B cell (primary cell): ENCODE data around the gene KRT28. TPM values are rescaled to one million over a fixed set of nuclear protein-coding genes. Genes with fewer than 3 reads are reported as not detected.

Experiments
- ATAC-seq: fragments of 200-7000 bp; cut with Tn5 transposase; one replicate; pipeline ENCODE4 v1.10.0; 2021; ENCODE audit warnings: low read depth, mild to moderate bottlenecking, moderate number of reproducible peaks, moderate library complexity
- CTCF ChIA-PET: fragments of 350-600 bp; sonication (Branson Sonifier 250); formaldehyde crosslinking; loops from one replicate; lab custom pipeline; 2021; ENCODE audit warnings: antibody characterized with exemption, inconsistent platforms; lab: Charles Lee
- POLR2A ChIA-PET: fragments of 350-600 bp; sonication (Branson Sonifier 250); formaldehyde crosslinking; loops from one replicate; lab custom pipeline; 2021; ENCODE audit warnings: antibody characterized with exemption; lab: Charles Lee
- DNase-seq: peaks from one replicate; pipeline ENCODE4 v3.0.0; 2013
- H2AFZ ChIP-seq: 2 replicates; pipeline ENCODE4 v1.6.1; 2012; ENCODE audit warnings: mild to moderate bottlenecking, low read depth, low read length; ENCODE audit not compliant: insufficient read depth, poor library complexity, severe bottlenecking
- H3K27ac ChIP-seq, 2 donors: 1 replicate in 1 of 2; 2 replicates in 1 of 2; pipeline ENCODE4 v1.5.1; 2012 to 2013; ENCODE audit warnings: low read length in 2 of 2, mild to moderate bottlenecking in 2 of 2, moderate library complexity in 1 of 2
- H3K27me3 ChIP-seq, 4 experiments: fragments of 200-600 bp in 1 of 4; sonication (generic) in 1 of 4; replicated peaks in 1 of 4; 1 replicate in 2 of 4; 2 replicates in 2 of 4; pipeline versions ENCODE4 v1.6.1 to v1.7.0; 2013 to 2016; ENCODE audit warnings: low read length in 3 of 4, mild to moderate bottlenecking in 2 of 4, mixed read lengths in 1 of 4, moderate library complexity in 1 of 4; ENCODE audit not compliant: insufficient read depth in 4 of 4, control insufficient read depth in 3 of 4; ENCODE audit errors: control extremely low read depth in 1 of 4
- H3K36me3 ChIP-seq, 2 experiments: replicated peaks in 1 of 2; 1 replicate in 1 of 2; 2 replicates in 1 of 2; pipeline versions ENCODE4 v1.6.1 to v1.7.1; 2013; ENCODE audit warnings: low read length in 1 of 2; ENCODE audit not compliant: insufficient read depth in 2 of 2, control insufficient read depth in 1 of 2; ENCODE audit errors: control extremely low read depth in 1 of 2, extremely low read depth in 1 of 2
- H3K4me1 ChIP-seq, 2 donors: fragments of 200-600 bp in 1 of 2; sonication (generic) in 1 of 2; 1 replicate in 1 of 2; 2 replicates in 1 of 2; pipeline versions ENCODE4 v1.5.1 to v1.6.1; 2013 to 2017; ENCODE audit warnings: low read length in 2 of 2; ENCODE audit not compliant: control insufficient read depth in 2 of 2, insufficient read depth in 2 of 2
- H3K4me2 ChIP-seq: replicated peaks from 2 replicates; pipeline ENCODE3; 2012; ENCODE audit warnings: mild to moderate bottlenecking, low read depth, low read length; ENCODE audit not compliant: poor library complexity, severe bottlenecking
- H3K4me3 ChIP-seq, 5 experiments: fragments of 200-600 bp in 1 of 5; sonication (generic) in 1 of 5; 1 replicate in 3 of 5; 2 replicates in 2 of 5; pipeline versions ENCODE4 v1.5.1 to v1.7.0; 2011 to 2016; ENCODE audit warnings: low read length in 4 of 5, mild to moderate bottlenecking in 4 of 5, low read depth in 2 of 5, control low read depth in 1 of 5, moderate library complexity in 1 of 5; ENCODE audit not compliant: insufficient read depth in 1 of 5; ENCODE audit errors: control extremely low read depth in 1 of 5, extremely low read depth in 1 of 5
- H3K79me2 ChIP-seq: fragments of 200-600 bp; sonication (generic); one replicate; pipeline ENCODE4 v1.6.0; 2016; ENCODE audit warnings: low read length; ENCODE audit not compliant: control insufficient read depth, insufficient read depth
- H3K9ac ChIP-seq: fragments of 200-600 bp; sonication (generic); 2 replicates; pipeline ENCODE4 v1.6.1; 2017; ENCODE audit warnings: mild to moderate bottlenecking, low read length, moderate library complexity
- H3K9me3 ChIP-seq, 3 donors: one replicate each; pipeline versions ENCODE4 v1.6.1 to v1.7.1; 2013; ENCODE audit warnings: low read length in 2 of 3; ENCODE audit not compliant: control insufficient read depth in 2 of 3, insufficient read depth in 1 of 3; ENCODE audit errors: control extremely low read depth in 1 of 3
- H4K20me1 ChIP-seq: 2 replicates; pipeline ENCODE4 v1.6.0; 2012; ENCODE audit warnings: mild to moderate bottlenecking, low read length; ENCODE audit not compliant: insufficient read depth, control insufficient read depth, poor library complexity, severe bottlenecking
- H3K27ac Mint-ChIP-seq: one replicate; pipeline ENCODE4 v1.8.0; 2021; ENCODE audit warnings: mixed read lengths
- H3K27me3 Mint-ChIP-seq: one replicate; pipeline ENCODE4 v1.8.0; 2021; ENCODE audit warnings: mixed read lengths
- H3K4me1 Mint-ChIP-seq: one replicate; pipeline ENCODE4 v1.8.0; 2021; ENCODE audit warnings: mixed read lengths
- H3K4me3 Mint-ChIP-seq: one replicate; pipeline ENCODE4 v1.8.0; 2021; ENCODE audit warnings: mixed read lengths
- H3K9me3 Mint-ChIP-seq: one replicate; pipeline ENCODE4 v1.8.0; 2022; ENCODE audit warnings: mixed read lengths; ENCODE audit not compliant: insufficient read depth
- CTCF ChIP-seq: fragments of 200-600 bp; IDR thresholded peaks from one replicate; pipeline ENCODE4 v1.8.0; 2022; ENCODE audit warnings: antibody characterized with exemption, mild to moderate bottlenecking
- EZH2 ChIP-seq: IDR thresholded peaks from 2 replicates; pipeline ENCODE4 v1.6.1; 2012; ENCODE audit warnings: borderline replicate concordance, low read depth, mild to moderate bottlenecking, moderate library complexity, low read length; ENCODE audit not compliant: insufficient read depth, poor library complexity, severe bottlenecking
- WGBS: methylation state at CpG from one replicate; pipeline ENCODE4 v1.1.5; 2013; ENCODE audit warnings: missing lambda C conversion rate; ENCODE audit not compliant: insufficient coverage; 5-methylcytosine and 5-hydroxymethylcytosine counted together
- intact Hi-C: fragments of 100-400 bp; cut with micrococcal nuclease; formaldehyde crosslinking; loops from one replicate; pipeline ENCODE4 v1.10.0; 2022
- polyA plus RNA-seq: library from polyadenylated mRNA; depleted of rRNA; stranded (reverse); fragments of >200 nt; gene quantifications from 2 replicates; pipeline ENCODE4 v1.2.3, GENCODE V29; 2012
- total RNA-seq, 2 donors: library from RNA; stranded (reverse); fragments of 120-200 nt in 1 of 2; gene quantifications; 1 replicate in 1 of 2; 2 replicates in 1 of 2; pipeline versions ENCODE4 v1.2.3 to v1.2.4, GENCODE V29; 2013 to 2022

KRT28 gene
- total and polyA plus RNA-seq, 2 donors (not counting 1 experiment from before 2014, with no cell fraction given), result not detected

GRCh38 chr17:40810494-40810893 lies 10.7 kb upstream of the KRT28 start:
- Mint-ChIP-seq H3K9me3 (peaks cover 3% of the 10 kb centered on the region), H3K27ac (no peak overlapping the region), H3K4me1 (no peaks in the 10 kb centered on the region), H3K4me3 (no peak overlapping the region), H3K27me3 (peaks cover 72% of the 10 kb centered on the region)
- H2AFZ ChIP-seq, result no peak overlapping the region
- no peaks in the 10 kb centered on the region for H3K36me3 ChIP-seq
- ATAC-seq (no peak), DNase-seq (no peak)
- no peak overlapping the region for H3K9ac ChIP-seq
- no peak overlapping the region for H3K27ac ChIP-seq
- H4K20me1 ChIP-seq, result no peaks in the 10 kb centered on the region
- H3K4me3 ChIP-seq, result no peak overlapping the region
- intact Hi-C loops, result loop anchor here (10.0 kb wide), 1 partner anchor 246 kb away; the partner anchor contains the start of gene CCR7
- ChIA-PET POLR2A (no interaction called here), CTCF (no interaction called here)
- peaks cover 0 to 1% (median 0%) of the 10 kb centered on the region in 3 donors for H3K9me3 ChIP-seq
- no peaks in the 10 kb centered on the region for H3K4me1 ChIP-seq
- TF ChIP-seq EZH2 (no peak), CTCF (no peak)
- 100% methylated on average over 1 of the region's 6 CpGs for WGBS
- H3K4me2 ChIP-seq, result no peak overlapping the region
- H3K79me2 ChIP-seq, result no peaks in the 10 kb centered on the region
- peaks cover 0 to 53% (median 31%) of the 10 kb centered on the region in 4 experiments for H3K27me3 ChIP-seq

- DNase-seq (no peak), ATAC-seq (no peak)
- H3K27ac Mint-ChIP-seq, result no peak overlapping the region
- WGBS, result no CpG with 5 or more reads among the region's 2 CpGs
- Histone ChIP-seq H3K9ac (no peak overlapping the region), H3K4me1 (no peaks in the 10 kb centered on the region), H3K4me2 (no peak overlapping the region), H3K4me3 (no peak overlapping the region), H3K36me3 (no peaks in the 10 kb centered on the region), H2AFZ (no peak overlapping the region), H3K79me2 (no peaks in the 10 kb centered on the region), H3K27ac (no peak overlapping the region), H3K27me3 (peaks cover 0 to 53% (median 33%) of the 10 kb centered on the region in 4 experiments), H4K20me1 (no peaks in the 10 kb centered on the region), H3K9me3 (peaks cover 0 to 1% (median 0%) of the 10 kb centered on the region in 3 donors)
- ChIA-PET POLR2A (no interaction called here), CTCF (no interaction called here)
- TF ChIP-seq CTCF, result no peak
- no peak for TF ChIP-seq EZH2
- H3K9me3 Mint-ChIP-seq, result peaks cover 3% of the 10 kb centered on the region
- no peak overlapping the region for H3K4me3 Mint-ChIP-seq
- H3K27me3 Mint-ChIP-seq, result peaks cover 77% of the 10 kb centered on the region
- no peaks in the 10 kb centered on the region for H3K4me1 Mint-ChIP-seq
- intact Hi-C loops, result loop anchor here (10.0 kb wide), 2 partner anchors 245 to 515 kb away; partner anchors contain the start of gene CCR7
These were observed 10.1 kb upstream of the KRT28 start for GRCh38 chr17:40809721-40810421.
